HG03520 (cell line): ENCODE data around the gene C5.
"Not testable (repeated sequence)": the region's sequence is repeated elsewhere in the genome, so short reads cannot be mapped to it uniquely, and the experiment has no call there.

Experiments used
- ATAC-seq: cut with Tn5 transposase; IDR thresholded peaks from one replicate; pipeline ENCODE4 v1.9.1; 2021; ENCODE audit warnings: mild to moderate bottlenecking, moderate library complexity; ENCODE audit not compliant: unreplicated experiment

The C5 gene

GRCh38 chr9:121053544-121053943, 3.5 kb upstream of the C5 start:
- no peak for ATAC-seq

DNA sequence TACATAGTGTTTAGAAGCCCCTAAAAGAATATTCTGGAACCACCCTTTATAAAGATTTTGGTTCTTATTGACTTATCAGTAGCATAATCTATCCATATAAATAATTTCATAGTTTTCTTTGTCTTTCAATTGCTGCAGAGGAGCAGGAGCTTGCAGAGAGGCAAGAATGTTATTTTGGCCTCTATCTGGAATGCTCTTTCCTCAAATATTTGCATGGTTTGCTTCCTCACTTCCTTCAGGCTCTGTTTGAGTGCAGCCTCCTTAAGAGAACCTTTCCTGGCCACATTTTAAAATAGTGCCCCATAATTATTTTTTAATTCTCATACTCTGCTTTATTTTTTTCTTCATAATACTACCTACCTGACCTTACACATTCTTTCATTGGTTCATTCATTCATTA, 1.5 kb downstream of the C5 start:
- ATAC-seq, result no peak

GRCh38 chr9:121048175-121048574, 1.9 kb downstream of the C5 start:
- no peak for ATAC-seq

DNA sequence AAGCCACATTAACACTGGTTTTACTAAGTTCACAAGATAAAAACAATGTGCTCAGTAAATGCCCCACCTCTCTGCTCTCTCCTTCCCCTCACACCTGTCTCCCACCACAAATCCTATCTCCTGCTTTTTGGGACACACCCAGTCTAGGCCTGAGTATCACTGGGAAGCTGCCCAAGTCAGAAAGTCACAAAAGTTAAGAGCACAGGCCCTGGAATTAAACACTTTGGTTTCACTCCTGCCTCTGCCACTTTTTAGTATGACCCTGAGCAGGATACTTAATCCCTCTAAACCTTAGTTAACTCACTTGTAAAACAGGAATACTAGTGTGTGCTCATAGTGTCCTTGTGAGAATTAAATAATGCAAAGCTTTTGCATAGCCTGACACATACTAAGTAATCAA, 11.3 kb downstream of the C5 start:
- no peak for ATAC-seq

DNA sequence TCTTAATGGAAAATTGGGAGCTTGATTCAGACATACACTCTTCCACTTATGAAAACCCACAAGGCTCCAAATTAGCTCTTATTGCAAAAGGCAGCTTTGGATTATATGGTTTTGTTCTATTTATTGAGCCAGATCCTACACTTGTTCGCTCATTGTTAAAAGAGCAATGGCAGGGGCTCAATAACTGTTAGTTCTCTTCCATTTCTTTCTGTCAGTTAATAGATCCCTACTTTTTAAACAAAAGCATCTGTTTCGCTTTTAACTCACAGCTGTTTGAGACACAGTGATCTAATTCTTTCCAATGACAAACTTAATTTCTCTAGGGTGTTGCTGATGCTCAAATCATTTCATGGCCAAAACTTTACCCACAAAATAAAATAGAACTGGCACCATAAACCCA, 11.7 kb downstream of the C5 start:
- no peak for ATAC-seq

- ATAC-seq, result not testable (repeated sequence)
These were observed 14.4 kb downstream of the C5 start for GRCh38 chr9:121035717-121036116.

- ATAC-seq, result no peak
These were observed 15.5 kb downstream of the C5 start for GRCh38 chr9:121034529-121034928.

GRCh38 chr9:121029469-121029868, 20.6 kb downstream of the C5 start:
- ATAC-seq, result no peak

DNA sequence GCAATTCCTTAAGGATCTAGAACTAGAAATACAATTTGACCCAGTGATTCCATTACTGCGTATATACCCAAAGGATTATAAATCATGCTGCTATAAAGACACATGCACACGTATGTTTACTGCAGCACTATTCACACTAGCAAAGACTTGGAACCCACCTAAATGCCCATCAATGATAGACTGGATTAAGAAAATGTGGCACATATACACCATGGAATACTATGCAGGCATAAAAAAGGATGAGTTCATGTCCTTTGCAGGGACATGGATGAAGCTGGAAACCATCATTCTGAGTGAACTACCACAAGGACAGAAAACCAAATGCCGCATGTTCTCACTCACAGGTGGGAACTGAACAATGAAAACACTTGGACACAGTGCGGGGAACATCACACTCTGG, 21.8 kb downstream of the C5 start:
- ATAC-seq, result not testable (repeated sequence)

GRCh38 chr9:121026768-121027167, 23.3 kb downstream of the C5 start:
- no peak for ATAC-seq

DNA sequence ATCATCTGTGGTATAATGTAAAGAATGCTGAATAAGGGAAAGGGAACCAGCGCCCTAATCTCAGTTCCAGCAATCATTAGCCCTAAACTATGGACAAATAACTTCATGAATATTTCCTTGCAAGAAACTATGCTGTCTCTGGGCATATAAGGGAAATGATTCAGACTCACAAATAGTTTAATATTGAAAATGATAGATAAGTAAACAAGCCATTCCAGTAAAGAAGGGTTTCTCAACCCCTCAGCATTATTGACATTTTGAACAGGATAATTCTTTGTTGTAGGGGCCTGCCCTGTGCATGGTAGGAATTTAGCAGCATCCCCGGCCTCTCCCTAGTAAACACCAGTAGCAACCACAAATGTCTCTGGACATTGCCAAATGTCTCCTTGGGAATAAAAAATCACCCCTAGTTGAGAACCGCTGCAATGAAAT, 23.8 kb downstream of the C5 start:
- no peak for ATAC-seq

GRCh38 chr9:121024237-121024636, 25.8 kb downstream of the C5 start:
- no peak for ATAC-seq

DNA sequence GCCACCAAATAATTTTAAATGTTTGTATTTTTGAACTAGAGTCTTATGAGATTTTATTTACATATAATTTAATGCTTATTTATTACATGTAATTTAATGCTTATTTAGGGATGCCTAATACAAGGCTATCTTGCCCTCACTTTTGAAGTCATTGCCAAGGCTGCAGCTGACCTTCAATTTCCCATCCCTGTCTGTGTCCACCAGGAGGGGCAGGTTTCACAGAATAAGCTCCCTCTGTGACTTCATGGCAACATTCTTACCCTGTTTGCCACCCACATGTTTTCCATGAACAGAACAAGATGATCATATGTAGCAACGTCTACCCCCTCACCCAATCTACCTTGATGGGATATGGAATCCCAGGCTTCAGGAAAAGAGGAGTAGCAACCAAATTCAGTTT, 27.0 kb downstream of the C5 start:
- ATAC-seq, result no peak

- no peak for ATAC-seq
These were observed 28.8 kb downstream of the C5 start for GRCh38 chr9:121021301-121021700.

DNA sequence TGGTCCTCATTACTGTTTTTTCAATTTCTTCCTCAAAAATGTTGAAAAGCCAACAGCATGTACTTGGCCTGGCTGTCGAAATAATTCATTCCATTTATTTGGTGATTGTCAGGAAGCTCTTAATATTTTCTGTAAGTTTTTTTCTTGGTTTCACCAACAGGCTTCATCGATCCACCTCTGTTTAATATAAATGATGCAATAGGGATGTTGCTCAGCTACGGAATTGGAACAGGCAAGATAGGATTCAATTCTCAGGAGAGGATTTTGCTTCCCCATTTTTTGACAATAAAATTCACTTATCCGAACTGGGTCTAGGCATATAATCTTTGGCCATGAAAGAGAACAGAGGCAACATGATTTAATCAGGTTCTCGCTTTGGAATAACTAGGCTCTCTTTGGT, 30.8 kb downstream of the C5 start:
- ATAC-seq, result no peak

GRCh38 chr9:121013911-121014310, 36.2 kb downstream of the C5 start:
- no peak for ATAC-seq

DNA sequence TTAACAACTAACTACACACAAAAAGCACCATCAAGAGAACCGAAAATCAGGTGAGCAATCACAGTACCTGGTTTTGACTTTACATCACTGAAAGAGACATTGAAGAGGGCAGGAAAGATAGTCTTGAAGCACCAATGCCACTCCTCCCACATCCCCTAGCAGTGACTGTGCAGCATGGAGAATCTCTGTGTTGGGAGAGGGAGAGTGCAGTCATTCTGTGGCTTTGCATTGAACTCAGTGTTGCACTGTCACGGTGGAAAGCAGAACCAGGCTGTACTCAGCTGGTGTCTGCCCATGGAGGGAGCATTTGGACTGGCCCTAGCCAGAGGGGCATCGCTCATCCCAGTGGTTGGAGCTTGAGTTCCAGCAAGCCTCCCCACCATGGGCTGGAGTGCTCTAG, 40.4 kb downstream of the C5 start:
- ATAC-seq, result no peak

DNA sequence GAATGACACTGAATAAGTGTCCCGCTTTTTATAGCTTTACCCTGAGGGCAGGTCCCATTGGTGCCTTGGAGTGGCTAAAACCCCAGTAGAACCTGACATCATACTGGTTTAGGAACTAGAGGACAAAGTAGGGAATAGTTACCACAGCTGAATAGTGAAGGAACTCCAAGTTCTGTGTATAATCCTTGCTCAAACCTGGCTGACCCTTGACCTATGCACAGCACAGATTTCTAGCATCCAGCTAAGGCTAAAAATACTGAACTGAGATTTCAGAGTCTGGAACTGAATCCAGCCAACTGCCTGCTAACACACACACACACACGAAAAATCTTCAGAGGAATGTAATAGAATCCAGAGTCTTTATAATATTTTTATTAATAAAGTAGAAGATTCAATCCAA, 50.8 kb downstream of the C5 start:
- no peak for ATAC-seq

- ATAC-seq, result no peak
These were observed 52.0 kb downstream of the C5 start for GRCh38 chr9:120998111-120998510.

GRCh38 chr9:120997502-120997901, 52.6 kb downstream of the C5 start:
- no peak for ATAC-seq

DNA sequence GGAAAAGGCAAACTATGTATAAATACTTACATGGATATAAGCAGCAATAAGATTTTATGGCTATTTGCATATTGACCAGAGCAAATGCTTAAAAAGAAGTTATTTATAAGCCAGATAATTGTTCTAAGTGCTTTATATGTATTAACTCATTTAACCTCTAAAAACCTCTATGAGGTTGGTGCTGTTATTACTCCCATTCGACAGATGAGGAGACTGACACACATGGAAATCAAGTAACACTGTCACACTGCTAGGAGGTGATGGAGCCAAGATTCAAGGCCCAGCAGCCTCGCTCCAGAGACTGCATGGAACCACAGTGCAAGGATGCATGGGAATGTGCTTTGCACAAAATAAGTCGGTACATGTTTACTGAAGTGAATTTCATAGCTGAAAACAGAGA, 53.7 kb downstream of the C5 start:
- ATAC-seq, result no peak

DNA sequence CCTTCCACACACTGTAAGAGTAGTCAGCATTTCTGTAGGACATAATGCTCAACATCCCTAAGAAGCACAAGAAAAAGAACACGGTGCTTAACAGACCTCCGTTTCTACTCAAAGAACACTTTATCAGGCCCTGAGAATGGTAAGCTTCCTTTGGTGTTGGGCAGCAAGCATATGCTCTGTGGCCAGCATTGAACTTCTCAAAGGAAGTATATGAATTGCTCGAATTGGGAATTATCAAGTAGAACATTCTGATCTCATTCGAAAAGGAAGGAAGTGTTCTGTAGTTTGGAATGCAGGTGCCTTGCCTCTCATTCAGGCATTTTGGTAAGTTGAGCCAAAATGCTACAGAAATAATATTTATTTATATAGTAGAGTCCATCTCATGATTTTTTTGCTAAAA, 61.0 kb downstream of the C5 start:
- ATAC-seq, result no peak

GRCh38 chr9:120985819-120986222, 64.3 kb downstream of the C5 start:
- ATAC-seq, result no peak

GRCh38 chr9:120983259-120983837, 66.7 kb downstream of the C5 start:
- ATAC-seq, result no peak
